GM23338 (cell line): ENCODE measurements around the gene PGA3. TPM values are rescaled to one million over a fixed set of nuclear protein-coding genes. Genes with fewer than 3 reads are reported as not detected.

ENCODE experiments used
- ATAC-seq: fragments of 200-7000 bp; cut with Tn5 transposase; 3 replicates; pipeline ENCODE4 v1.9.1; 2020
- DNase-seq: peaks from one replicate; pipeline ENCODE4 v3.0.0-alpha.2; 2015; ENCODE audit warnings: low spot score
- H2AFZ ChIP-seq: fragments of 200-600 bp; sonication (generic); 2 replicates; pipeline ENCODE4 v1.8.0; 2016; ENCODE audit warnings: antibody characterized with exemption, mild to moderate bottlenecking, moderate library complexity
- H3F3A ChIP-seq: fragments of 200-600 bp; sonication (generic); replicated peaks from 2 replicates; pipeline ENCODE4 v1.8.0; 2017; ENCODE audit warnings: antibody characterized with exemption, mixed run types, low read depth
- H3K27ac ChIP-seq: fragments of 200-600 bp; sonication (generic); 2 replicates; pipeline ENCODE4 v1.6.1; 2016; ENCODE audit warnings: low read depth
- H3K27me3 ChIP-seq: fragments of 200-600 bp; sonication (generic); 2 replicates; pipeline ENCODE4 v1.8.0; 2016; ENCODE audit warnings: mild to moderate bottlenecking, mixed run types, moderate library complexity; ENCODE audit not compliant: insufficient read depth
- H3K36me3 ChIP-seq: fragments of 200-600 bp; sonication (generic); 2 replicates; pipeline ENCODE4 v1.8.0; 2016; ENCODE audit warnings: mild to moderate bottlenecking; ENCODE audit not compliant: insufficient read depth
- H3K4me1 ChIP-seq: fragments of 200-600 bp; sonication (generic); 2 replicates; pipeline ENCODE4 v1.8.0; 2016; ENCODE audit warnings: mild to moderate bottlenecking, moderate library complexity; ENCODE audit not compliant: insufficient read depth
- H3K4me2 ChIP-seq: fragments of 200-600 bp; sonication (generic); 2 replicates; pipeline ENCODE4 v1.7.1; 2017; ENCODE audit warnings: mixed run types
- H3K4me3 ChIP-seq: fragments of 200-600 bp; sonication (generic); 2 replicates; pipeline ENCODE4 v1.6.1; 2016; ENCODE audit warnings: mixed run types
- H3K79me2 ChIP-seq: fragments of 200-600 bp; sonication (generic); replicated peaks from 2 replicates; pipeline ENCODE4 v1.8.0; 2017; ENCODE audit warnings: mild to moderate bottlenecking; ENCODE audit not compliant: insufficient read depth
- H3K9me2 ChIP-seq: fragments of 200-600 bp; sonication (generic); 2 replicates; pipeline ENCODE4 v1.8.0; 2017; ENCODE audit not compliant: insufficient read depth
- H4K20me1 ChIP-seq: fragments of 200-600 bp; sonication (generic); replicated peaks from 2 replicates; pipeline ENCODE4 v1.8.0; 2017; ENCODE audit warnings: mild to moderate bottlenecking; ENCODE audit not compliant: insufficient read depth
- H3K27ac Mint-ChIP-seq: 2 replicates; pipeline ENCODE4 v1.8.0; 2020; ENCODE audit warnings: inconsistent platforms, mild to moderate bottlenecking, moderate library complexity, mixed read lengths
- H3K27me3 Mint-ChIP-seq: 3 replicates; pipeline ENCODE4 v1.8.0; 2022; ENCODE audit warnings: low read depth, mild to moderate bottlenecking, moderate library complexity, mixed read lengths, inconsistent platforms; ENCODE audit not compliant: insufficient read depth, poor library complexity
- H3K36me3 Mint-ChIP-seq: 3 replicates; pipeline ENCODE4 v1.8.0; 2021; ENCODE audit warnings: low read depth, mild to moderate bottlenecking, inconsistent platforms, moderate library complexity, mixed read lengths
- H3K4me1 Mint-ChIP-seq: 3 replicates; pipeline ENCODE4 v1.8.0; 2020; ENCODE audit warnings: mild to moderate bottlenecking, inconsistent platforms, mixed read lengths
- H3K4me3 Mint-ChIP-seq: 3 replicates; pipeline ENCODE4 v1.8.0; 2021; ENCODE audit warnings: moderate library complexity, mild to moderate bottlenecking, inconsistent platforms, mixed read lengths
- H3K9me3 Mint-ChIP-seq: 3 replicates; pipeline ENCODE4 v1.8.0; 2020; ENCODE audit warnings: moderate library complexity, mild to moderate bottlenecking, inconsistent platforms, mixed read lengths
- CREB1 ChIP-seq: fragments of 250-450 bp; sonication (Bioruptor Pico); IDR thresholded peaks from 2 replicates; pipeline ENCODE4 v1.5.0; 2020; ENCODE audit warnings: low read depth, mild to moderate bottlenecking, moderate library complexity
- EZH2 ChIP-seq: fragments of 200-600 bp; sonication (generic); IDR thresholded peaks from one replicate; pipeline ENCODE4 v1.8.0; 2017; ENCODE audit warnings: antibody characterized with exemption, mild to moderate bottlenecking, low read depth; ENCODE audit not compliant: unreplicated experiment
- EZH2phosphoT487 ChIP-seq: fragments of 200-600 bp; sonication (generic); IDR thresholded peaks from one replicate; pipeline ENCODE4 v1.8.1; 2018; ENCODE audit warnings: antibody characterized with exemption; ENCODE audit not compliant: unreplicated experiment
- JUNB ChIP-seq: IDR thresholded peaks from one replicate; pipeline ENCODE4 v1.6.1; 2016; ENCODE audit warnings: antibody characterized with exemption; ENCODE audit not compliant: unreplicated experiment
- NANOG ChIP-seq: IDR thresholded peaks from 2 replicates; pipeline ENCODE4 v1.6.1; 2016; ENCODE audit warnings: antibody characterized with exemption, borderline replicate concordance
- POLR2AphosphoS5 ChIP-seq: IDR thresholded peaks from 2 replicates; pipeline ENCODE4 v1.6.1; 2016; ENCODE audit warnings: antibody characterized with exemption, low read depth
- STAT1 ChIP-seq: IDR thresholded peaks from one replicate; pipeline ENCODE4 v1.6.1; 2016; ENCODE audit warnings: antibody characterized with exemption; ENCODE audit not compliant: unreplicated experiment
- ZNF114 ChIP-seq: fragments of 250-450 bp; sonication (Bioruptor Pico); IDR thresholded peaks from 2 replicates; pipeline ENCODE4 v1.5.0; 2020; ENCODE audit warnings: mild to moderate bottlenecking, moderate library complexity
- ZNF331 ChIP-seq: fragments of 250-450 bp; sonication (Bioruptor Pico); IDR thresholded peaks from 2 replicates; pipeline ENCODE4 v1.5.0; 2020; ENCODE audit warnings: low read depth, mild to moderate bottlenecking, moderate library complexity
- polyA plus RNA-seq: library from polyadenylated mRNA; unstranded; fragments of >200 nt; fragmentation: Nextera tagmentation; extraction: Ambion mirVana; gene quantifications from 2 replicates; pipeline ENCODE4 v1.2.1, GENCODE V29; 2016
- total RNA-seq: library from RNA; depleted of rRNA; stranded (reverse); fragments of >200 nt; shearing (Covaris generic); gene quantifications from 2 replicates; pipeline ENCODE4 v1.2.3, GENCODE V29; 2014
- TF ChIP-seq, protein P1 (sequence below), 2 experiments: fragments of 200-600 bp in 1 of 2; sonication (generic) in 1 of 2; conservative IDR thresholded peaks; 2 replicates each; pipeline versions ENCODE4 v1.5.1 to v1.6.1; 2016 to 2017; ENCODE audit warnings: antibody characterized with exemption in 2 of 2, low read depth in 2 of 2, mild to moderate bottlenecking in 2 of 2, moderate library complexity in 1 of 2
- TF ChIP-seq, protein P2 (sequence below): IDR thresholded peaks from one replicate; pipeline ENCODE4 v1.6.1; 2018; ENCODE audit warnings: antibody characterized with exemption; ENCODE audit not compliant: unreplicated experiment
- TF ChIP-seq, protein P3 (sequence below): fragments of 250-450 bp; sonication (Bioruptor Pico); IDR thresholded peaks from 2 replicates; pipeline ENCODE4 v1.5.0; 2020; ENCODE audit warnings: mild to moderate bottlenecking, moderate library complexity
- TF ChIP-seq, protein P4 (sequence below): IDR thresholded peaks from 2 replicates; pipeline ENCODE4 v1.6.1; 2016; ENCODE audit warnings: antibody characterized with exemption

The PGA3 gene
- total and polyA plus RNA-seq, 2 experiments from 2014 or later: 0.37 TPM; not detected in 1

DNA sequence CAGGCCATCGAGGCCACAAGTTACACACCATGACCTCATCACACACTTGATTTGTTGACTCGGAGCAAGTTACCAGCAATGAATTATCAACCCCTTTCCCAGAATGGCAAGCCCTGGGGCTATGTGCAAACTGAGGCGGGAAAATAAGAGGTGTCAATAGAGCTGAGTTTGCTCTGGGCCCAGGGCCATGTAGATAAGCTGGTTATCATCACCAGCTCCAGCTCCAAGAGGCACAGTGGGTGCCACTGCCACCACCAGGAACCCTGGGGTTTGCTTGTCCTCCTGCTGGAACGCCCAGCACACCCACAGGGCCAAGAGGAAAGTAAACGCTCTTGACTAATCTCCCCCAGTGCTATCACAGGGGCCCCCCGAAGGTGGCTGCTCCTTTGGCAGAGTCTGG, 29.0 kb upstream of the PGA3 start (continued):
- no peak for TF ChIP-seq STAT1
- TF ChIP-seq POLR2AphosphoS5: no peak
- no peak for TF ChIP-seq ZNF331 (CRISPR knock-in tag)
- TF ChIP-seq JUNB: no peak

DNA sequence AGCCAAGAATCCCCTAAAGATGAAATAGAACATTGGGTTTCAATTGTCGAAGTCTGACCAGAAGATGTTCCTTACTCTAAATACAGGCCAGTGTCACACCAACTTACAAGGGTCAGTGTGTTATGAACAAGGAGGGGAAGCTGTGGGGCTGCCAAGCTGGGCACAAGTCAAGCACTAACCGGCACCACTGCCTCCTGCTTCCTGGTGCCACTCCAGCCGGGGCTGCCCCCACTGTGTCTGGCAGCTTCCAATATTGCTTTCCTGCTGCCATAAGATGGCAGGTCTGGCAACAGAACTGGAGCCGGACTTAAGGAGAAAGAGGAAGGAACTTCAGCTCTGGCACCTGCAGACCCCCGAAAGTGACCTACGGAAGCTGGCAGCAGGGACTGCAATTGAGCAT, 28.4 kb upstream of the PGA3 start:
- Mint-ChIP-seq H3K4me1 (no peaks in the 10 kb centered on the region; the same call in 2 of the 3 replicates), H3K9me3 (no peaks in the 10 kb centered on the region; the same call in 1 of the 3 replicates), H3K27me3 (peaks cover 15% of the 10 kb centered on the region), H3K36me3 (no peaks in the 10 kb centered on the region), H3K27ac (no peak overlapping the region), H3K4me3 (no peak overlapping the region)
- no peaks in the 10 kb centered on the region for H3K36me3 ChIP-seq
- no peaks in the 10 kb centered on the region for H3K27me3 ChIP-seq
- H3K4me2 ChIP-seq: no peak overlapping the region
- TF ChIP-seq, protein P1, sequence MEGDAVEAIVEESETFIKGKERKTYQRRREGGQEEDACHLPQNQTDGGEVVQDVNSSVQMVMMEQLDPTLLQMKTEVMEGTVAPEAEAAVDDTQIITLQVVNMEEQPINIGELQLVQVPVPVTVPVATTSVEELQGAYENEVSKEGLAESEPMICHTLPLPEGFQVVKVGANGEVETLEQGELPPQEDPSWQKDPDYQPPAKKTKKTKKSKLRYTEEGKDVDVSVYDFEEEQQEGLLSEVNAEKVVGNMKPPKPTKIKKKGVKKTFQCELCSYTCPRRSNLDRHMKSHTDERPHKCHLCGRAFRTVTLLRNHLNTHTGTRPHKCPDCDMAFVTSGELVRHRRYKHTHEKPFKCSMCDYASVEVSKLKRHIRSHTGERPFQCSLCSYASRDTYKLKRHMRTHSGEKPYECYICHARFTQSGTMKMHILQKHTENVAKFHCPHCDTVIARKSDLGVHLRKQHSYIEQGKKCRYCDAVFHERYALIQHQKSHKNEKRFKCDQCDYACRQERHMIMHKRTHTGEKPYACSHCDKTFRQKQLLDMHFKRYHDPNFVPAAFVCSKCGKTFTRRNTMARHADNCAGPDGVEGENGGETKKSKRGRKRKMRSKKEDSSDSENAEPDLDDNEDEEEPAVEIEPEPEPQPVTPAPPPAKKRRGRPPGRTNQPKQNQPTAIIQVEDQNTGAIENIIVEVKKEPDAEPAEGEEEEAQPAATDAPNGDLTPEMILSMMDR (conservative IDR thresholded peaks at IDR 0.05; ENCODE audit: low read depth in 2 of 2): no peak
- TF ChIP-seq POLR2AphosphoS5 (no peak), ZNF331 (CRISPR knock-in tag) (no peak), EZH2phosphoT487 (no peak), ZNF114 (no peak), JUNB (no peak), NANOG (no peak), EZH2 (no peak), STAT1 (no peak), CREB1 (no peak)
- TF ChIP-seq, protein P2, sequence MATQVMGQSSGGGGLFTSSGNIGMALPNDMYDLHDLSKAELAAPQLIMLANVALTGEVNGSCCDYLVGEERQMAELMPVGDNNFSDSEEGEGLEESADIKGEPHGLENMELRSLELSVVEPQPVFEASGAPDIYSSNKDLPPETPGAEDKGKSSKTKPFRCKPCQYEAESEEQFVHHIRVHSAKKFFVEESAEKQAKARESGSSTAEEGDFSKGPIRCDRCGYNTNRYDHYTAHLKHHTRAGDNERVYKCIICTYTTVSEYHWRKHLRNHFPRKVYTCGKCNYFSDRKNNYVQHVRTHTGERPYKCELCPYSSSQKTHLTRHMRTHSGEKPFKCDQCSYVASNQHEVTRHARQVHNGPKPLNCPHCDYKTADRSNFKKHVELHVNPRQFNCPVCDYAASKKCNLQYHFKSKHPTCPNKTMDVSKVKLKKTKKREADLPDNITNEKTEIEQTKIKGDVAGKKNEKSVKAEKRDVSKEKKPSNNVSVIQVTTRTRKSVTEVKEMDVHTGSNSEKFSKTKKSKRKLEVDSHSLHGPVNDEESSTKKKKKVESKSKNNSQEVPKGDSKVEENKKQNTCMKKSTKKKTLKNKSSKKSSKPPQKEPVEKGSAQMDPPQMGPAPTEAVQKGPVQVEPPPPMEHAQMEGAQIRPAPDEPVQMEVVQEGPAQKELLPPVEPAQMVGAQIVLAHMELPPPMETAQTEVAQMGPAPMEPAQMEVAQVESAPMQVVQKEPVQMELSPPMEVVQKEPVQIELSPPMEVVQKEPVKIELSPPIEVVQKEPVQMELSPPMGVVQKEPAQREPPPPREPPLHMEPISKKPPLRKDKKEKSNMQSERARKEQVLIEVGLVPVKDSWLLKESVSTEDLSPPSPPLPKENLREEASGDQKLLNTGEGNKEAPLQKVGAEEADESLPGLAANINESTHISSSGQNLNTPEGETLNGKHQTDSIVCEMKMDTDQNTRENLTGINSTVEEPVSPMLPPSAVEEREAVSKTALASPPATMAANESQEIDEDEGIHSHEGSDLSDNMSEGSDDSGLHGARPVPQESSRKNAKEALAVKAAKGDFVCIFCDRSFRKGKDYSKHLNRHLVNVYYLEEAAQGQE: no peak
- TF ChIP-seq, protein P3, sequence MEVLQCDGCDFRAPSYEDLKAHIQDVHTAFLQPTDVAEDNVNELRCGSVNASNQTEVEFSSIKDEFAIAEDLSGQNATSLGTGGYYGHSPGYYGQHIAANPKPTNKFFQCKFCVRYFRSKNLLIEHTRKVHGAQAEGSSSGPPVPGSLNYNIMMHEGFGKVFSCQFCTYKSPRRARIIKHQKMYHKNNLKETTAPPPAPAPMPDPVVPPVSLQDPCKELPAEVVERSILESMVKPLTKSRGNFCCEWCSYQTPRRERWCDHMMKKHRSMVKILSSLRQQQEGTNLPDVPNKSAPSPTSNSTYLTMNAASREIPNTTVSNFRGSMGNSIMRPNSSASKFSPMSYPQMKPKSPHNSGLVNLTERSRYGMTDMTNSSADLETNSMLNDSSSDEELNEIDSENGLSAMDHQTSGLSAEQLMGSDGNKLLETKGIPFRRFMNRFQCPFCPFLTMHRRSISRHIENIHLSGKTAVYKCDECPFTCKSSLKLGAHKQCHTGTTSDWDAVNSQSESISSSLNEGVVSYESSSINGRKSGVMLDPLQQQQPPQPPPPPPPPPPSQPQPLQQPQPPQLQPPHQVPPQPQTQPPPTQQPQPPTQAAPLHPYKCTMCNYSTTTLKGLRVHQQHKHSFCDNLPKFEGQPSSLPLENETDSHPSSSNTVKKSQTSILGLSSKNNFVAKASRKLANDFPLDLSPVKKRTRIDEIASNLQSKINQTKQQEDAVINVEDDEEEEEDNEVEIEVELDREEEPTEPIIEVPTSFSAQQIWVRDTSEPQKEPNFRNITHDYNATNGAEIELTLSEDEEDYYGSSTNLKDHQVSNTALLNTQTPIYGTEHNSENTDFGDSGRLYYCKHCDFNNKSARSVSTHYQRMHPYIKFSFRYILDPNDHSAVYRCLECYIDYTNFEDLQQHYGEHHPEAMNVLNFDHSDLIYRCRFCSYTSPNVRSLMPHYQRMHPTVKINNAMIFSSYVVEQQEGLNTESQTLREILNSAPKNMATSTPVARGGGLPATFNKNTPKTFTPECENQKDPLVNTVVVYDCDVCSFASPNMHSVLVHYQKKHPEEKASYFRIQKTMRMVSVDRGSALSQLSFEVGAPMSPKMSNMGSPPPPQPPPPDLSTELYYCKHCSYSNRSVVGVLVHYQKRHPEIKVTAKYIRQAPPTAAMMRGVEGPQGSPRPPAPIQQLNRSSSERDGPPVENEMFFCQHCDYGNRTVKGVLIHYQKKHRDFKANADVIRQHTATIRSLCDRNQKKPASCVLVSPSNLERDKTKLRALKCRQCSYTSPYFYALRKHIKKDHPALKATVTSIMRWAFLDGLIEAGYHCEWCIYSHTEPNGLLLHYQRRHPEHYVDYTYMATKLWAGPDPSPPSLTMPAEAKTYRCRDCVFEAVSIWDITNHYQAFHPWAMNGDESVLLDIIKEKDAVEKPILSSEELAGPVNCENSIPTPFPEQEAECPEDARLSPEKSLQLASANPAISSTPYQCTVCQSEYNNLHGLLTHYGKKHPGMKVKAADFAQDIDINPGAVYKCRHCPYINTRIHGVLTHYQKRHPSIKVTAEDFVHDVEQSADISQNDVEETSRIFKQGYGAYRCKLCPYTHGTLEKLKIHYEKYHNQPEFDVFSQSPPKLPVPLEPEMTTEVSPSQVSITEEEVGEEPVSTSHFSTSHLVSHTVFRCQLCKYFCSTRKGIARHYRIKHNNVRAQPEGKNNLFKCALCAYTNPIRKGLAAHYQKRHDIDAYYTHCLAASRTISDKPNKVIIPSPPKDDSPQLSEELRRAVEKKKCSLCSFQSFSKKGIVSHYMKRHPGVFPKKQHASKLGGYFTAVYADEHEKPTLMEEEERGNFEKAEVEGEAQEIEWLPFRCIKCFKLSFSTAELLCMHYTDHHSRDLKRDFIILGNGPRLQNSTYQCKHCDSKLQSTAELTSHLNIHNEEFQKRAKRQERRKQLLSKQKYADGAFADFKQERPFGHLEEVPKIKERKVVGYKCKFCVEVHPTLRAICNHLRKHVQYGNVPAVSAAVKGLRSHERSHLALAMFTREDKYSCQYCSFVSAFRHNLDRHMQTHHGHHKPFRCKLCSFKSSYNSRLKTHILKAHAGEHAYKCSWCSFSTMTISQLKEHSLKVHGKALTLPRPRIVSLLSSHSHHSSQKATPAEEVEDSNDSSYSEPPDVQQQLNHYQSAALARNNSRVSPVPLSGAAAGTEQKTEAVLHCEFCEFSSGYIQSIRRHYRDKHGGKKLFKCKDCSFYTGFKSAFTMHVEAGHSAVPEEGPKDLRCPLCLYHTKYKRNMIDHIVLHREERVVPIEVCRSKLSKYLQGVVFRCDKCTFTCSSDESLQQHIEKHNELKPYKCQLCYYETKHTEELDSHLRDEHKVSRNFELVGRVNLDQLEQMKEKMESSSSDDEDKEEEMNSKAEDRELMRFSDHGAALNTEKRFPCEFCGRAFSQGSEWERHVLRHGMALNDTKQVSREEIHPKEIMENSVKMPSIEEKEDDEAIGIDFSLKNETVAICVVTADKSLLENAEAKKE (CRISPR knock-in tag): no peak
- TF ChIP-seq, protein P4, sequence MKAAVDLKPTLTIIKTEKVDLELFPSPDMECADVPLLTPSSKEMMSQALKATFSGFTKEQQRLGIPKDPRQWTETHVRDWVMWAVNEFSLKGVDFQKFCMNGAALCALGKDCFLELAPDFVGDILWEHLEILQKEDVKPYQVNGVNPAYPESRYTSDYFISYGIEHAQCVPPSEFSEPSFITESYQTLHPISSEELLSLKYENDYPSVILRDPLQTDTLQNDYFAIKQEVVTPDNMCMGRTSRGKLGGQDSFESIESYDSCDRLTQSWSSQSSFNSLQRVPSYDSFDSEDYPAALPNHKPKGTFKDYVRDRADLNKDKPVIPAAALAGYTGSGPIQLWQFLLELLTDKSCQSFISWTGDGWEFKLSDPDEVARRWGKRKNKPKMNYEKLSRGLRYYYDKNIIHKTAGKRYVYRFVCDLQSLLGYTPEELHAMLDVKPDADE: no peak
- H3K4me1 ChIP-seq: no peaks in the 10 kb centered on the region
- peaks cover 4% of the 10 kb centered on the region; the same call in 1 of the 2 replicates for H3K9me2 ChIP-seq
- no peaks in the 10 kb centered on the region for H4K20me1 ChIP-seq
- H2AFZ ChIP-seq: no peak overlapping the region
- no peaks in the 10 kb centered on the region for H3K79me2 ChIP-seq
- no peak overlapping the region for H3K4me3 ChIP-seq
- H3K27ac ChIP-seq: no peak overlapping the region
- H3F3A ChIP-seq: no peaks in the 10 kb centered on the region
- DNase-seq (no peak), ATAC-seq (no peak)
